ENCODE measurements around the gene STN1. TPM values are rescaled to one million over a fixed set of nuclear protein-coding genes. Genes with fewer than 3 reads are reported as not detected.
A peak's percentile ranks its signal among the peaks of the same experiment; 100 is the strongest.
"Not testable (repeated sequence)": the region's sequence is repeated elsewhere in the genome, so short reads cannot be mapped to it uniquely, and the experiment has no call there.

The STN1 gene
- polyA plus RNA-seq, 1 of the 3 experiments (the other 2 are of a cell fraction) = 22.1 TPM

GRCh38 chr10:103845346-103845745, 72.6 kb downstream of the STN1 start:
- H3K36me3 ChIP-seq (replicated peaks in 1 of 2; ENCODE audit: control insufficient read depth in 1 of 2, insufficient read depth in 2 of 2, low read length in 1 of 2); H4K20me1 ChIP-seq (ENCODE audit: insufficient read depth); H3K4me2 ChIP-seq; H3K9me3 ChIP-seq; POLR2A ChIA-PET; H3K27ac ChIP-seq (ENCODE audit: low read depth in 2 of 2, low read length in 1 of 2); DNase-seq; H2AFZ ChIP-seq (ENCODE audit: low read depth); H3K27me3 ChIP-seq (ENCODE audit: insufficient read depth); H3K4me3 ChIP-seq (ENCODE audit: low read depth in 2 of 2, low read length in 1 of 2); H3K9me2 ChIP-seq; H3K9ac ChIP-seq: not testable (repeated sequence)
- 97% methylated on average over 3 of the region's 3 CpGs for WGBS (ENCODE audit: low lambda C conversion rate)
- peaks cover 39 to 47% of the 10 kb centered on the region in 2 experiments for H3K4me1 ChIP-seq (ENCODE audit: control insufficient read depth in 1 of 2, insufficient read depth in 2 of 2, low read depth in 1 of 2, low read length in 1 of 2)
- H3F3A ChIP-seq (replicated peaks; ENCODE audit: insufficient read depth) = peaks cover 26% of the 10 kb centered on the region
- CTCF ChIA-PET = interaction anchor here (0.9 to 1.2 kb wide), 2 partner anchors 132 to 133 kb away, joined by 3 read pairs; no protein-coding TSS in a partner anchor
- H3K79me2 ChIP-seq (ENCODE audit: insufficient read depth) = peaks cover 60% of the 10 kb centered on the region

DNA sequence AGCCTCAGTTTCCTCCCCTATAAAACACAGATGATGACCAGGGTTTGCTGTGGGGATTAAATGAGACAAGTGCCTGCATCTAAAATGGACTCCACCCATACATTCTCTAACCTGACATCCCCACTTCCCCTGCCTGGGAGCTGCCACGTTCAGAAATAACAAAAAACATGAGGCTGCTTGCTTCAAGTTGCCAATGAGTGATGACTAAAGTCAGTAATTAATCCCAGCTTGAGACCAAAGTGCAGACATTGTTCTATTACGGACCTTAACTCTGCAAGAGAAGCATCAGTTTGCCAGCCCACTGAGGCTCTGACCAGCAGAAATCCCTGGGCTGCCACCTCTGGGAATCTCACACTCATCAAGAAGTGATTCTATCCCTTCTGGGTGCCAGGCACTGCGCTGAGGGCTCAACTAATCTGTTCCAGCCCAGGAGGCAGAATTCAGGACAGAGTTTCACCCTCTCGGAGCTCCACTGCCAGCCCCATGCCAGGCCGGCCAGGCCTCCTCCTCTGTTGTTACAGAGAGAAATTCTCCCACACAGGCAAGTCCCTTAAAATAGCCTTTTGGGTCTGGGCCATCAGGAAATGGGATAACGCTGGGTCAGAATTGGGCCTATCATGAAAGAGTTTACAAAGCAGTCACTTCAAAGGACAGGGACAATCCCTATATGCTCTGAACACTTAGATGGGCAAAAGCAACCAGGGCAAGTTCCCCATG, 74.0 kb downstream of the STN1 start:
- H3K79me2 ChIP-seq (ENCODE audit: insufficient read depth) = peaks cover 67% of the 10 kb centered on the region
- no peak overlapping the region for H2AFZ ChIP-seq (ENCODE audit: low read depth)
- ChIA-PET CTCF (interaction anchor here (1.0 to 1.2 kb wide), 2 partner anchors 131 kb away, joined by 3 read pairs; no protein-coding TSS in a partner anchor), POLR2A (interaction anchor here (1.4 to 1.8 kb wide), 3 partner anchors 8 to 111 kb away, joined by 3 to 5 read pairs (median 4); no protein-coding TSS in a partner anchor)
- peak overlapping the region; percentile 29; the same call in 1 of the 2 replicates for H3K9ac ChIP-seq
- H4K20me1 ChIP-seq (ENCODE audit: insufficient read depth) = no peaks in the 10 kb centered on the region; the same call in 1 of the 2 replicates
- H3K4me1 ChIP-seq (ENCODE audit: control insufficient read depth in 1 of 2, insufficient read depth in 2 of 2, low read depth in 1 of 2, low read length in 1 of 2) = peaks cover 35 to 49% of the 10 kb centered on the region in 2 experiments
- whole genome bisulfite sequencing (ENCODE audit: low lambda C conversion rate) = 19% methylated on average over 6 of the region's 6 CpGs
- H3K27me3 ChIP-seq (ENCODE audit: insufficient read depth) = no peaks in the 10 kb centered on the region
- peak overlapping the region; percentile 89 to 94 for H3K27ac ChIP-seq (ENCODE audit: low read depth in 2 of 2, low read length in 1 of 2)
- no peaks in the 10 kb centered on the region for H3K9me2 ChIP-seq
- peaks cover 14% of the 10 kb centered on the region for H3F3A ChIP-seq (replicated peaks; ENCODE audit: insufficient read depth)
- H3K9me3 ChIP-seq = no peaks in the 10 kb centered on the region
- H3K4me2 ChIP-seq = peak overlapping the region; percentile 69
- H3K4me3 ChIP-seq (ENCODE audit: low read depth in 2 of 2, low read length in 1 of 2) = no peak overlapping the region
- H3K36me3 ChIP-seq (replicated peaks in 1 of 2; ENCODE audit: control insufficient read depth in 1 of 2, insufficient read depth in 2 of 2, low read length in 1 of 2) = no peaks in the 10 kb centered on the region
- peak; percentile 69 for DNase-seq
- peak; percentile 94 for TF ChIP-seq TCF12 (IDR thresholded peaks at IDR 0.05)
- no peak for TF ChIP-seq RCOR1 (IDR thresholded peaks at IDR 0.05; ENCODE audit: low read length)
- no peak for TF ChIP-seq SMC3 (IDR thresholded peaks at IDR 0.05; ENCODE audit: low read depth, low read length)
- TF ChIP-seq NFIC (IDR thresholded peaks at IDR 0.05; ENCODE audit: borderline replicate concordance) = no peak; the same call in 1 of the 2 replicates
- peak in 1 of 2 experiments; percentile 42; a peak in 3 of 4 replicates for TF ChIP-seq EP300 (IDR thresholded peaks at IDR 0.05; ENCODE audit: borderline replicate concordance in 1 of 2, low read depth in 1 of 2, low read length in 1 of 2)
- no peak; the same call in 1 of the 2 replicates for TF ChIP-seq JUND (IDR thresholded peaks at IDR 0.05)
- TF ChIP-seq FOXM1 (IDR thresholded peaks at IDR 0.05; ENCODE audit: low read depth) = no peak
- TF ChIP-seq, protein P1, sequence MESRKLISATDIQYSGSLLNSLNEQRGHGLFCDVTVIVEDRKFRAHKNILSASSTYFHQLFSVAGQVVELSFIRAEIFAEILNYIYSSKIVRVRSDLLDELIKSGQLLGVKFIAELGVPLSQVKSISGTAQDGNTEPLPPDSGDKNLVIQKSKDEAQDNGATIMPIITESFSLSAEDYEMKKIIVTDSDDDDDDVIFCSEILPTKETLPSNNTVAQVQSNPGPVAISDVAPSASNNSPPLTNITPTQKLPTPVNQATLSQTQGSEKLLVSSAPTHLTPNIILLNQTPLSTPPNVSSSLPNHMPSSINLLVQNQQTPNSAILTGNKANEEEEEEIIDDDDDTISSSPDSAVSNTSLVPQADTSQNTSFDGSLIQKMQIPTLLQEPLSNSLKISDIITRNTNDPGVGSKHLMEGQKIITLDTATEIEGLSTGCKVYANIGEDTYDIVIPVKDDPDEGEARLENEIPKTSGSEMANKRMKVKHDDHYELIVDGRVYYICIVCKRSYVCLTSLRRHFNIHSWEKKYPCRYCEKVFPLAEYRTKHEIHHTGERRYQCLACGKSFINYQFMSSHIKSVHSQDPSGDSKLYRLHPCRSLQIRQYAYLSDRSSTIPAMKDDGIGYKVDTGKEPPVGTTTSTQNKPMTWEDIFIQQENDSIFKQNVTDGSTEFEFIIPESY (IDR thresholded peaks at IDR 0.05; ENCODE audit: borderline replicate concordance, low read depth) = no peak
- no peak; the same call in 1 of the 2 replicates for TF ChIP-seq RAD21 (IDR thresholded peaks at IDR 0.05; ENCODE audit: low read length)
- no peak for TF ChIP-seq FOXJ3 (CRISPR knock-in tag; IDR thresholded peaks at IDR 0.05)
- no peak for TF ChIP-seq MEF2A (IDR thresholded peaks at IDR 0.05; ENCODE audit: borderline replicate concordance, low read depth)
- TF ChIP-seq FOSL2 (IDR thresholded peaks at IDR 0.05; ENCODE audit: borderline replicate concordance, low read depth) = peak; percentile 41; the same call in 1 of the 2 replicates
- no peak for TF ChIP-seq EZH2phosphoT487 (IDR thresholded peaks at IDR 0.05; ENCODE audit: borderline replicate concordance, low read depth)
- peak; percentile 38; the same call in 1 of the 2 replicates for TF ChIP-seq YY1 (IDR thresholded peaks at IDR 0.05; ENCODE audit: low read depth)
- no peak for TF ChIP-seq RXRA (IDR thresholded peaks at IDR 0.05; ENCODE audit: borderline replicate concordance, low read depth)
- no peak for TF ChIP-seq ELF1 (IDR thresholded peaks at IDR 0.05)
- 0 out of 2 replicates have a peak, but pooled peaks have one; percentile 35 for TF ChIP-seq MXI1 (IDR thresholded peaks at IDR 0.05; ENCODE audit: low read depth, low read length)
- TF ChIP-seq, protein P2, sequence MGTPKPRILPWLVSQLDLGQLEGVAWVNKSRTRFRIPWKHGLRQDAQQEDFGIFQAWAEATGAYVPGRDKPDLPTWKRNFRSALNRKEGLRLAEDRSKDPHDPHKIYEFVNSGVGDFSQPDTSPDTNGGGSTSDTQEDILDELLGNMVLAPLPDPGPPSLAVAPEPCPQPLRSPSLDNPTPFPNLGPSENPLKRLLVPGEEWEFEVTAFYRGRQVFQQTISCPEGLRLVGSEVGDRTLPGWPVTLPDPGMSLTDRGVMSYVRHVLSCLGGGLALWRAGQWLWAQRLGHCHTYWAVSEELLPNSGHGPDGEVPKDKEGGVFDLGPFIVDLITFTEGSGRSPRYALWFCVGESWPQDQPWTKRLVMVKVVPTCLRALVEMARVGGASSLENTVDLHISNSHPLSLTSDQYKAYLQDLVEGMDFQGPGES (IDR thresholded peaks at IDR 0.05; ENCODE audit: low read depth, low read length) = no peak
- no peak for TF ChIP-seq NRF1 (IDR thresholded peaks at IDR 0.05; ENCODE audit: low read depth, low read length)
- TF ChIP-seq, protein P3, sequence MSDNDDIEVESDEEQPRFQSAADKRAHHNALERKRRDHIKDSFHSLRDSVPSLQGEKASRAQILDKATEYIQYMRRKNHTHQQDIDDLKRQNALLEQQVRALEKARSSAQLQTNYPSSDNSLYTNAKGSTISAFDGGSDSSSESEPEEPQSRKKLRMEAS (IDR thresholded peaks at IDR 0.05; ENCODE audit: low read depth) = peak; percentile 86; the same call in 1 of the 2 replicates
- no peak for TF ChIP-seq SIN3A (IDR thresholded peaks at IDR 0.05; ENCODE audit: borderline replicate concordance, low read depth, low read length)
